Nephron (organoid): ENCODE measurements around the gene TMCO4.

Experiments used
- H3K27ac Mint-ChIP-seq, 3 experiments: 2 replicates each; pipeline ENCODE4 v1.8.0; 2020; ENCODE audit warnings: mixed read lengths in 3 of 3, mild to moderate bottlenecking in 2 of 3, moderate library complexity in 1 of 3
- H3K27me3 Mint-ChIP-seq: 2 replicates; pipeline ENCODE4 v1.8.0; 2021; ENCODE audit warnings: low read depth, mild to moderate bottlenecking, moderate library complexity, mixed read lengths
- H3K36me3 Mint-ChIP-seq: 2 replicates; pipeline ENCODE4 v1.8.0; 2020; ENCODE audit warnings: low read depth, mixed read lengths
- H3K4me1 Mint-ChIP-seq: 2 replicates; pipeline ENCODE4 v1.8.0; 2020; ENCODE audit warnings: mixed read lengths
- H3K4me3 Mint-ChIP-seq, 3 experiments: 2 replicates each; pipeline ENCODE4 v1.8.0; 2020; ENCODE audit warnings: mild to moderate bottlenecking in 3 of 3, mixed read lengths in 3 of 3, moderate library complexity in 2 of 3
- H3K9me3 Mint-ChIP-seq: 2 replicates; pipeline ENCODE4 v1.8.0; 2020; ENCODE audit warnings: mixed read lengths
- CTCF ChIP-seq, 3 experiments: fragments of 200-600 bp; sonication (generic); IDR thresholded peaks; one replicate each; pipeline ENCODE4 v1.5.0; 2021; ENCODE audit warnings: antibody characterized with exemption in 3 of 3; ENCODE audit not compliant: unreplicated experiment in 3 of 3

Gene TMCO4

DNA sequence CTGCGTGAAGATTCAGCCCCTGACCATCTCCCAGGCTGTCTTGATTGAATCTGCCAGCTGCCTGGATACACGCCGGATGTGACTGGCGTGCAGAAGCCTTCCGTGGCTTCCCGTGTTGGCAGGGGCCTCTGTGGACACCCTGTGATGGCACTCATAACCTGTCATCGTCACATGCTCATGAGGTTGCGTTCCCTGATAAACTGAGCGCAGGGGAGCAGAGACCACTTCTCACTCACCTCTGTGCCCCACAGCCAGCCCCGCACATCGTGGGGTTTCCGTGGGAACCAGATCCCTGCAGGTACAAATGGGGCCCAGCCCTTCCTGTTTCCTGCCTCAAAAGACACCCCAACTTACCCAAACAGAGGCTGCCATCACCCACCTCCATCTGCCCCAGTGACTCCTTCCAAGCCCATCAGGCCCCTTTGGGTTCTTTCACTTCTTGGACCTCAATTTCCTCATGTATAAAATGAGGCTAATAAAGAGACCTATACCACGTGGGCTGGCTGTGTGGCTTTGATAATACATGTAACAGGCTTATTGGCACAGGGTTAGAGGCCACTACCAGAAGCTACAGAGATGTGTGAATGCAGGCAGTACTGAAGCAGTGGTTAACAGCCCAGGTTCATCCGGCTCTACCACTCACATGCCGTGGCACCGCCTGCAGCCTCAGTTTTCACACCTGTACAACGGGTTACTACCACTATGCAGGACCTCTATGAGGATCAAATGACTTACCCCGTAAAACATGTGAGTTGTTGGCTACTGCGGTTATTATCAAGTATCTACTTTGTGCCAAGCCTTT is 111.5 kb downstream of the TMCO4 start:
- Mint-ChIP-seq H3K36me3 (no peaks in the 10 kb centered on the region), H3K9me3 (peaks cover 2% of the 10 kb centered on the region)

GRCh38 chr1:19687414-19687813 is 112.3 kb downstream of the TMCO4 start:
- peaks cover 4% of the 10 kb centered on the region for H3K27me3 Mint-ChIP-seq
- TF ChIP-seq CTCF (IDR thresholded peaks at IDR 0.05; ENCODE audit: unreplicated experiment in 3 of 3) = no peak
- H3K9me3 Mint-ChIP-seq = peaks cover 2% of the 10 kb centered on the region
- H3K4me1 Mint-ChIP-seq = no peaks in the 10 kb centered on the region
- no peaks in the 10 kb centered on the region for H3K36me3 Mint-ChIP-seq
- H3K4me3 Mint-ChIP-seq = no peak overlapping the region
- H3K27ac Mint-ChIP-seq = no peak overlapping the region

More for the DNA sequence above, 111.5 kb downstream of the TMCO4 start:
- Mint-ChIP-seq H3K27me3 (peaks cover 4% of the 10 kb centered on the region), H3K4me3 (no peak overlapping the region), H3K27ac (no peak overlapping the region), H3K4me1 (no peaks in the 10 kb centered on the region)
- no peak for TF ChIP-seq CTCF (IDR thresholded peaks at IDR 0.05; ENCODE audit: unreplicated experiment in 3 of 3)

GRCh38 chr1:19685994-19686393 is 113.7 kb downstream of the TMCO4 start:
- Mint-ChIP-seq H3K27ac (no peak overlapping the region), H3K4me1 (no peaks in the 10 kb centered on the region), H3K9me3 (peaks cover 2% of the 10 kb centered on the region), H3K27me3 (peaks cover 4% of the 10 kb centered on the region), H3K4me3 (no peak overlapping the region), H3K36me3 (no peaks in the 10 kb centered on the region)
- no peak for TF ChIP-seq CTCF (IDR thresholded peaks at IDR 0.05; ENCODE audit: unreplicated experiment in 3 of 3)

GRCh38 chr1:19684677-19685076 is 115.0 kb downstream of the TMCO4 start:
- peaks cover 2% of the 10 kb centered on the region for H3K9me3 Mint-ChIP-seq
- H3K36me3 Mint-ChIP-seq = no peaks in the 10 kb centered on the region
- H3K4me1 Mint-ChIP-seq = no peaks in the 10 kb centered on the region
- H3K27ac Mint-ChIP-seq = no peak overlapping the region
- TF ChIP-seq CTCF (IDR thresholded peaks at IDR 0.05; ENCODE audit: unreplicated experiment in 3 of 3) = no peak
- peaks cover 8% of the 10 kb centered on the region for H3K27me3 Mint-ChIP-seq
- no peak overlapping the region for H3K4me3 Mint-ChIP-seq

- no peaks in the 10 kb centered on the region for H3K36me3 Mint-ChIP-seq
- TF ChIP-seq CTCF (IDR thresholded peaks at IDR 0.05; ENCODE audit: unreplicated experiment in 3 of 3) = no peak
- H3K27me3 Mint-ChIP-seq = peaks cover 7% of the 10 kb centered on the region
- H3K27ac Mint-ChIP-seq = no peak overlapping the region
- no peak overlapping the region for H3K4me3 Mint-ChIP-seq
- H3K4me1 Mint-ChIP-seq = no peaks in the 10 kb centered on the region
- peaks cover 2% of the 10 kb centered on the region for H3K9me3 Mint-ChIP-seq
Observed at GRCh38 chr1:19683351-19683750, 116.4 kb downstream of the TMCO4 start.

- no peak for TF ChIP-seq CTCF (IDR thresholded peaks at IDR 0.05; ENCODE audit: unreplicated experiment in 3 of 3)
- H3K27me3 Mint-ChIP-seq = peaks cover 3% of the 10 kb centered on the region
- no peak overlapping the region for H3K4me3 Mint-ChIP-seq
- H3K27ac Mint-ChIP-seq = no peak overlapping the region
- H3K36me3 Mint-ChIP-seq = no peaks in the 10 kb centered on the region
- no peaks in the 10 kb centered on the region for H3K4me1 Mint-ChIP-seq
- no peaks in the 10 kb centered on the region for H3K9me3 Mint-ChIP-seq
Observed at GRCh38 chr1:19682901-19683300, 116.8 kb downstream of the TMCO4 start.
